HepG2 (cell line): ENCODE measurements around the gene NAV2. TPM values are rescaled to one million over a fixed set of nuclear protein-coding genes. Genes with fewer than 3 reads are reported as not detected.

Experiments used
- LRRFIP1 ChIP-seq: sonication (generic); formaldehyde crosslinking; conservative IDR thresholded peaks from 2 replicates; pipeline ENCODE4 v1.4.0; 2020; ENCODE audit warnings: missing genetic modification reagents
- MAFK ChIP-seq, 2 experiments: IDR thresholded peaks in 1 of 2; conservative IDR thresholded peaks in 1 of 2; 2 replicates each; pipeline ENCODE4 v1.6.1; 2011; ENCODE audit warnings: improper control_type of control experiment in 2 of 2, low read length in 2 of 2
- MATR3 ChIP-seq: sonication (generic); formaldehyde crosslinking; IDR thresholded peaks from 2 replicates; pipeline ENCODE4 v1.4.0; 2020; ENCODE audit warnings: missing genetic modification reagents
- RBM22 ChIP-seq: fragments of 200-400 bp; formaldehyde crosslinking; optimal IDR thresholded peaks from 2 replicates; pipeline ENCODE3; 2017; ENCODE audit warnings: mild to moderate bottlenecking, low read length, moderate library complexity
- SIX1 ChIP-seq: sonication (generic); formaldehyde crosslinking; IDR thresholded peaks from 2 replicates; pipeline ENCODE4 v1.4.0; 2020; ENCODE audit warnings: missing genetic modification reagents, borderline replicate concordance
- SKIL ChIP-seq: sonication (generic); formaldehyde crosslinking; IDR thresholded peaks from 2 replicates; pipeline ENCODE4 v1.8.0; 2022; ENCODE audit warnings: missing genetic modification reagents, mild to moderate bottlenecking, moderate library complexity, borderline replicate concordance
- THRA ChIP-seq: sonication (generic); formaldehyde crosslinking; IDR thresholded peaks from 2 replicates; pipeline ENCODE4 v1.4.0; 2020; ENCODE audit warnings: missing genetic modification reagents, borderline replicate concordance
- UBTF ChIP-seq: sonication (generic); formaldehyde crosslinking; IDR thresholded peaks from 2 replicates; pipeline ENCODE4 v1.4.0; 2020; ENCODE audit warnings: mild to moderate bottlenecking, missing genetic modification reagents
- ZBTB33 ChIP-seq: sonication (generic); formaldehyde crosslinking; IDR thresholded peaks from 2 replicates; pipeline ENCODE4 v1.4.0; 2020; ENCODE audit warnings: missing genetic modification reagents
- ZFP91 ChIP-seq: sonication (generic); formaldehyde crosslinking; IDR thresholded peaks from 2 replicates; pipeline ENCODE4 v1.9.0; 2022; ENCODE audit warnings: missing genetic modification reagents, mild to moderate bottlenecking, borderline replicate concordance
- ZNF441 ChIP-seq: sonication (generic); formaldehyde crosslinking; IDR thresholded peaks from 2 replicates; pipeline ENCODE4 v1.7.0; 2021; ENCODE audit warnings: missing genetic modification reagents, borderline replicate concordance
- ZNF598 ChIP-seq: sonication (generic); formaldehyde crosslinking; IDR thresholded peaks from 2 replicates; pipeline ENCODE4 v1.5.1; 2020; ENCODE audit warnings: mild to moderate bottlenecking, missing genetic modification reagents, borderline replicate concordance
- ZNF639 ChIP-seq: conservative IDR thresholded peaks from 2 replicates; pipeline ENCODE4 v1.6.1; 2018; ENCODE audit warnings: missing genetic modification reagents
- polyA plus RNA-seq, 8 experiments: library from polyadenylated mRNA; depleted of rRNA in 3 of 8; stranded (reverse) in 7 of 8; unstranded in 1 of 8; fragments of >200 nt; fragmentation: Illumina TruSeq in 4 of 8; extraction: Trizol in 4 of 8; gene quantifications; 2 replicates each; pipeline versions ENCODE4 v1.2.1 to v1.2.3, GENCODE V29; 2011 to 2016; ENCODE audit warnings: low read depth in 4 of 8, missing spikeins in 1 of 8, mixed read lengths in 1 of 8; ENCODE audit not compliant: insufficient read depth in 1 of 8
- total RNA-seq, 5 experiments: library from RNA; depleted of rRNA; stranded (reverse); fragments of >200 nt; fragmentation: Illumina TruSeq; extraction: Trizol; gene quantifications; 2 replicates each; pipeline ENCODE4 v1.2.3, GENCODE V29; 2016; ENCODE audit warnings: low read depth in 1 of 5

Gene NAV2
- total and polyA plus RNA-seq, 2 of the 13 experiments (the other 11 are each of a cell fraction or from before 2014, with no cell fraction given) = 9.3 to 34.6 TPM

GRCh38 chr11:19912115-19912957 lies 199.7 kb downstream of the NAV2 start (continued):
- TF ChIP-seq ZFP91 (CRISPR knock-in tag) (no peak), RBM22 (no peak), THRA (CRISPR knock-in tag) (no peak; the same call in 1 of the 2 replicates), SIX1 (CRISPR knock-in tag) (peak; percentile 53; the same call in 1 of the 2 replicates), UBTF (CRISPR knock-in tag) (no peak), ZNF639 (no peak), LRRFIP1 (no peak), ZNF598 (no peak), ZNF441 (CRISPR knock-in tag) (no peak), MATR3 (CRISPR knock-in tag) (no peak), ZBTB33 (CRISPR knock-in tag) (no peak), MAFK (conservative IDR thresholded peaks at IDR 0.05 in 1 of 2, IDR thresholded peaks at IDR 0.05 in 1 of 2; ENCODE audit: low read length in 2 of 2) (no peak), SKIL (CRISPR knock-in tag) (no peak)
